Mononuclear cell (primary cell): ENCODE data around the gene STARD3. TPM values are rescaled to one million over a fixed set of nuclear protein-coding genes. Genes with fewer than 3 reads are reported as not detected.
"Not testable (repeated sequence)": the region's sequence is repeated elsewhere in the genome, so short reads cannot be mapped to it uniquely, and the experiment has no call there.

ENCODE experiments used
- H3K27me3 ChIP-seq: 2 replicates; pipeline ENCODE4 v1.6.0; 2011; ENCODE audit warnings: low read length, control low read depth; ENCODE audit not compliant: insufficient read depth
- H3K4me1 ChIP-seq: 2 replicates; pipeline ENCODE4 v1.5.1; 2011; ENCODE audit warnings: mild to moderate bottlenecking, low read length, control low read depth; ENCODE audit not compliant: insufficient read depth
- H3K4me3 ChIP-seq: 2 replicates; pipeline ENCODE4 v1.5.1; 2011; ENCODE audit warnings: mild to moderate bottlenecking, low read length, moderate library complexity
- H3K9me3 ChIP-seq: 2 replicates; pipeline ENCODE4 v1.5.1; 2011; ENCODE audit warnings: low read depth, mild to moderate bottlenecking, control low read depth, low read length
- total RNA-seq: library from RNA; depleted of rRNA; stranded (reverse); fragments of >200 nt; gene quantifications from one replicate; pipeline ENCODE4 v1.2.3, GENCODE V29; 2012

STARD3 gene
- 31.8 TPM for total RNA-seq

DNA sequence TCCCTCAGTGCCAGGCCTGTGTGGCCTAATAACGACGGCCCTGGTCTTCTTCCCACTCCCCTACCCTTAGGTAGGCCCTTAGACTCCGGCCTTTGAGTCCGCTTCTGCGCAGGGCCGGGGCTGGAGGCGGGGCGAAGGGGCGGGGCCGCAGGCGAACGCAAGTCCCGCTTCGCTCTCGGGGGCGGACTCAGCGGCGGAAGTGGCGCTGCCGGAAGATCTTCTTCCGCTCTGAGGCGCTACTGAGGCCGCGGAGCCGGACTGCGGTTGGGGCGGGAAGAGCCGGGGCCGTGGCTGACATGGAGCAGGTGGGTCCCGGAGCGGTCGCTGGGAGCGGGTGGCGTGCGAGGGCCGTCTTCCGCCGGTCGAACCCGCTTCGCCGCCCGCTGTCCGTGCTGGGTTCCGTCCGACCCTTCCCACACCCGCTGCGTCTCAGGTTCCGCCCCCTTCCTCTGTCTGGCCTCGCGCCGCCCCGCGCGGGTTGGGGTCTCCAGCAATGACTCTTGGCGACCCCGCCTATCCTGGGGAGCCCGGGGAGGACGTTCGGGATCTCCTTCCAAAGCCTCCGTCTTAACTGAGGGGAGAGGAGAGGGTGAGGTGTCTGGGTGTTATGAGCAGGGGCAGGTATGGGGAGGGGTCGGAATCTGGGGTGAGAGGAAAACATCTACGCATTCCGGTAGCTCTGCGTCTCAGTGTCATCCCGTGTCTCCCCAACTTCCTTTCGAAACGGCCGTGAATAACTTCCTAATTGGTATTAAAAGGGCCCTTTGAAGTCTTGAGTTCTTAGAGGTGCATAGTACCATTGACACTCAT is at the start of gene STARD3:
Gene STARD3 (plus strand): TSS at position 218 of the 810 bp plus-strand sequence. CDS start 16,388 bp downstream, outside the sequence.
- Histone ChIP-seq H3K4me3 (peak within 1 kb of the TSS; percentile 93), H3K9me3 (no peaks in the 10 kb centered on the region), H3K4me1 (peaks cover 75% of the 10 kb centered on the region), H3K27me3 (no peaks in the 10 kb centered on the region)

DNA sequence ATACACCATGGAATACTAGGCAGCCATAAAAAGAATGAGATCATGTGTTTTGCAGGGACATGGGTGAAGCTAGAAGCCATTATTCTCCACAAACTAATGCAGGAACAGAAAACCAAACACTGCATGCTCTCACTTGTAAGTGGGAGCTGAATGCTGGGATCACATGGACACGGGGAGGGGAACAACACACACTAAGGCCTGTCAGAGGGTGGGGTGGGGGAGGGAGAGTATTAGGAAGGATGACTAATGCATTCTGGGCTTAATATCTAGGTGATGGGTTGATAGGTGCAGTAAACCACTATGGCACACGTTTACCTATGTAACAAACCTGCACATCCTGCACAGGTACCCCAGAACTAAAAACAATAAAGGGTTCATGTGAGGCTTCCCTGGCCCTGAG is 46.8 kb upstream of the STARD3 start:
- not testable (repeated sequence) for H3K4me3 ChIP-seq, H3K4me1 ChIP-seq, H3K9me3 ChIP-seq
- peaks cover 33% of the 10 kb centered on the region for H3K27me3 ChIP-seq

DNA sequence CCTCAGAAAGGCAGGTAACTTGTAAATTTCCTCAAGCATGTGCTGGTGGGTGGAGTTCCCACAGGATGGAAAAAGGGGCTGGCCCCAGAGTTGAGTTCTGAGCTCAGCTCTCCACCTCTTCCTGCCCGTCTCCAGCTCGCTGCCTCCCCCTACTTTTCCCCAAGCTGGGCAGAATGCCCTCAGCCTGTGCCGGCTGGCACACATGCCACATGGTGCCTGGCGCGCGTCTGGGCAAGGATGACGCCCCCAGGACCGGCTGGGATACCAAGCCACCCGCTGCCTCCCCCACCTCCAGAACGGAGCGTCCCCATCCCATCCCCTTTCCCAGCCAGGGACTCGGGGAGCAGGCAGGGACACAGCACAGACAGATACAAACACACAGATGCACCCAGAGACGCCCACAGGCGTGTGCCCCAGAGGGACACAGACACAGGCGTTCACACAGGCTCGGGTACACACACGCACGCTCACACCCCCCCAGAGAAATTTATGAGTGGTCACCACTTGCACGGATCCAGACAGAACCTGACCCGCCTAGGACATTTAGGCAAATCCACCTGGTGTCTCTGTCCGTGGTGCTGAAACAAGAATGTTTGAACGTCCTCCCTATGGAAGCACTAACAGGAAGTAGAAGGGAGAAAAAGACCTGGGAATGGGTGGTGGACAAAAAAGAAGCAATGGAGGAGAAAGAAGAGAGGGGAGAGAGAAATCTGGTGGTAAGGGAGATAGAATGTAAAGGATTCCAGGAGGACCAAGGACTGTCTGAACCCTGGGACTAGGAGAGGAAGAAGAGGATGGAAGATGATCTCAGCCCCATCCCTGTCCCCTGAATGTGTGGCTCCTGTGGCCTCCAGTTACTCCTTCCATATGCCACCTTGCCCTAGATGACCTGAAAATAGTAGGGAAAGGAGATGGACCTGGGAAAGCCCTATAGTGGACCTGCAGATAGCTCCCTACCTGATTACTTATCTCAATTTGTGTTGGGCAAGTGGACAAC is 44.7 kb upstream of the STARD3 start:
- Histone ChIP-seq H3K9me3 (no peaks in the 10 kb centered on the region), H3K4me3 (no peak overlapping the region), H3K4me1 (no peaks in the 10 kb centered on the region), H3K27me3 (peaks cover 51% of the 10 kb centered on the region)

DNA sequence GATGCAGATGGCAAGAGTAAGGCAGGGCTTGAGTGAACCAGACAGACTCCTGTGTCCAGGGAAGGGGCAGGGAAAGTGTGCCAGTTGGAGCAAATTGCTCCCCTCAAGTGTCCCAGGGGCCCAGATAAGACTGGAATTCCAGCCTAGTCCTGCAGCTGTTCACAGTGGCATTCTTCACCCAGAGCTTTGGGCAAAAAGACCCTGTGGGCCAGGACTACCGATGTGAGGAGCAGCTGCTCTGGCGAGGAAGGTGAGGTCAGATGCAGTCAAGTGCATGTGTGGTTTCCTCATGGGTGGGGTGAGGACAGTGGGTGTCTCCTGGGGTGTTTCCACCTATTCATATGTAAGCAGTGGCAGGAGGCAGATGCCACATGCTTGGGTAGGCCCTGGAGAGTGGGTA is 43.6 kb upstream of the STARD3 start:
- H3K9me3 ChIP-seq = no peaks in the 10 kb centered on the region
- peaks cover 6% of the 10 kb centered on the region for H3K4me1 ChIP-seq
- no peak overlapping the region for H3K4me3 ChIP-seq
- H3K27me3 ChIP-seq = peaks cover 61% of the 10 kb centered on the region

DNA sequence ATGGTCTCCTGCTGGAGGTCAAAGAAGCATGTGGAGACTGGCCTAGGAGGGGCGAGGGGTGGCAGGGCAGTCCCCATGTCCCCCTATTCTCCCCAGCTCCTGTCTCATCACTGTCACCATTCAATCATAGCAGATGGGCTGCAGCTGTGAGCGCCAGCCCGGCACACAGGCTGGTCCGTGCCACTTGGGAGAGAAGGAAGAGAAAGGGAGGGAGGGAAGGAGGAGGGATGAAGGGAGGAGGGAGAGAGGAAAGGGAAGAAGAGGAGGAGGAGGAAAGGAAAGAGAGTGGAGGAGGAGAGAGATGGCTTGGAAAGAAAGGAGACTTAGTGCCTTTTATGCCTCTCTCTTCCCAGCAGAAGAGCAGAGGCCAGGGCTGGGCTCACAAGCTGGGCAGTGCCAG is 41.6 kb upstream of the STARD3 start:
- Histone ChIP-seq H3K4me3 (no peak overlapping the region), H3K9me3 (no peaks in the 10 kb centered on the region), H3K4me1 (peaks cover 15% of the 10 kb centered on the region), H3K27me3 (peaks cover 80% of the 10 kb centered on the region)

DNA sequence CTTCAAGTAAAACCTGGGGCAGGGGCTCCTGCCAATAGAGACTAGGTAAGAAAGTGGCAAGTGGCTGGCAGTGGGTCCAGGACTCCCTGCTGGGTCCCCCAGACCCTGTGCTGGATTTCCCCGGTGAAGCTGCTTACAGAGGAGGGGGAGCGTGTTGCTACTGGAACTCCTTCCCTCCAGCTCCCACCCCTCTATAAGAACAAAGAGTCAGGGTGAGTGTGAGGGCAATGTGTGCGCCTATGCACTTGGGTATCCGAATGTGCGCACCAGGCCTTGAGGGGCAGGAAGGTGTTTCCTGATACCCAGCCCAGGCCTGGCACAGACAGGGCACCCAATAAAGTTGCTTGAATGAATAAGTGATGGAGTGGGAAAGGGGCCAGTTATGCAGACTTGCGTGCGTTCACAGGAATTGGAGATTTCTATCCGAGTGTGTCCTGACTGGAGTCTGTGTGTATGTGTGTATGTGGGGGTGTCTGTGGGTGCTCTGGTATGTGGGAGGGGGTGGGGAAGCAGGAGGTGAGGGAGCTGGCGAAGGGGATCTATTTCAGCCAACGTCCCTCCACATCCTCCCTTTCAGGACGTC is 40.9 kb upstream of the STARD3 start:
- no peaks in the 10 kb centered on the region for H3K9me3 ChIP-seq
- H3K27me3 ChIP-seq = peaks cover 88% of the 10 kb centered on the region
- H3K4me3 ChIP-seq = no peak overlapping the region
- peaks cover 15% of the 10 kb centered on the region for H3K4me1 ChIP-seq

DNA sequence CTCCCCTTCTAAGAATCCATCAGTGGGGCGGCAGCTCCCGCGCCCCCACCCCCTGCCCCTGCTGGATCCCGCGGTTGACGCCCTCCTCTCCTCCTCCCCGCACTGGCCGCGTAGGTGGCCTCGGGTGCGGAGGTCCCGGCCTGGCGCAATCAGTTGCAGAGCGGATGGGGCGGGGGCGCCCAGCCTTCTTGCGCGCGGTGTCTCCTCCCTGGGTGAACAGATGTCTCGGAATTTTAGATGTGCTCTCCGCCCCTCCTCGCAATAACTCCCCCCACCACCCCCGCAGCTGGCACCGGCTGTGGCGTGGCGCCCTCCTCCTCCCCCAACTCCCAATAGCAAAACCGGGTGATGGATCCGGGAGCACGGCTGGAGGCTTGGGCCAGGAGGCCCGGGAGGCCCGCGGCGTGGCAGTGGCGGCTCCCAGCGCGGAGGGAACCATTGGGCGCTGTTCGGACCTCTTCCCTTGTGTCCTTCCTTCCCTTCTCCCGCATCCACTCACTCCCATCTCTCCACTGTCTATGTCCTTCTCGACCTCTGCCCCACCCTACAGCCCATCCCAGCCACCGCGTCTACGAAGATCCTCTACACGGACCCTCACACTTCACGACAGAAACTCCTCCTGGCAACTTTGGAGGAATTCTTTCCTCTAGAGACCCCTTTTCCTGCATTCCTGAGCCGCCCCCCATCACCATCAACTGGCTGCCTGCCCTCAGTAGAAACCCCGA is 40.2 kb upstream of the STARD3 start:
- H3K9me3 ChIP-seq = no peaks in the 10 kb centered on the region
- no peak overlapping the region for H3K4me3 ChIP-seq
- peaks cover 88% of the 10 kb centered on the region for H3K27me3 ChIP-seq
- peaks cover 15% of the 10 kb centered on the region for H3K4me1 ChIP-seq

DNA sequence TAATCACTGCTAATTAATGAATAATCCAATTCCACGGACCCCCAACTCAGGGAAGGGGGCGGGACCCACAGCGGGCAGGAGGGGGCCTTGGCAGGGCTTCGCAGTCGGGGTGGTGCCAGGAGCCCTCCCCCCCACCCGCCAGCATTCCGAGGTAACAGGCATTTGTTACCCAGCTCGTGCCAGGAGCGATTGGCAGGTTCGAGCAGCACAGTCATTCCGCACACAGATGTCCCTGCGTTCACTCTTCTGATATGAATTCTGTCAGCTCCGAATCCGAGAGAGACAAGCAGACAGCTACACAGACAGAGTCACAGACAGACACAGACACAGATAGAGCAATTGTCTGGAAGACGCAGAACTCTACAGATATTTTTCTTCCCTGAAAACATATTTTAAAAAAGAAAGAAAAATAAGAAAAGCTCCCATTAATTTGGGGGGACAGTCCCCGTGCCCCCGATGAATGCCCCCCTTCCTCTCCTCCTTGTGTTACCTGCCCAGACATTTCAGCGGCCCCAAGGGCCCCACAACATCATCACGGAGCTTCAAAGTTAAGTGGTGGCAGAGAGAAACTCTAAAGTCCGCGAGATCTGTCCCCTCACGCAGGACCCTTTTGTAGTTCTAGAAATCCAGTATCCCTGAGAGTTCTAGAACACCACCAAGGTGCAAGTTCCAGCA is 39.4 kb upstream of the STARD3 start:
- no peak overlapping the region for H3K4me3 ChIP-seq
- H3K4me1 ChIP-seq = peaks cover 15% of the 10 kb centered on the region
- H3K27me3 ChIP-seq = peaks cover 89% of the 10 kb centered on the region
- H3K9me3 ChIP-seq = no peaks in the 10 kb centered on the region

DNA sequence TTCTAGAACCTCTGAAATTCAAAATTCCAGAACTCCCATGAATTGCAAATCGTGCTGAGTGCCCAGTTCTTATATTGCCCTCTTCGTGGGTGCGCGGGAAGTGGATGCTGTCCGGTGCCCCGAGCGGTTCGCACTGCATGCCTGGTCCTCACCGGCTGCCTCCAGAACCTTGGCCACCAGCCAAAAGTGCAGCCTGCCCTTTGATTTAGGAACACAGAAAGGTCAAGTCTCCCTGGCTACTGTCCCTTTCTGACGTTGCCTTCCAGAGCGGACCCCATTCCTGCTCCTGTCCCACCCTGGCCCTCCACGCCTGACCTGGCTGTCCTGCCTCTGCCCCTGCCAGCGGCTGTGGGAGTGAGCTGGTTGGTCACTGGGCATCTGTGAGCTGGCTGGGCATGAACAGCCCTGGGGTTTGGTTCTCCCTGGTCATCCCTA is 38.9 kb upstream of the STARD3 start:
- Histone ChIP-seq H3K27me3 (peaks cover 89% of the 10 kb centered on the region), H3K9me3 (no peaks in the 10 kb centered on the region), H3K4me1 (peaks cover 15% of the 10 kb centered on the region), H3K4me3 (no peak overlapping the region)

DNA sequence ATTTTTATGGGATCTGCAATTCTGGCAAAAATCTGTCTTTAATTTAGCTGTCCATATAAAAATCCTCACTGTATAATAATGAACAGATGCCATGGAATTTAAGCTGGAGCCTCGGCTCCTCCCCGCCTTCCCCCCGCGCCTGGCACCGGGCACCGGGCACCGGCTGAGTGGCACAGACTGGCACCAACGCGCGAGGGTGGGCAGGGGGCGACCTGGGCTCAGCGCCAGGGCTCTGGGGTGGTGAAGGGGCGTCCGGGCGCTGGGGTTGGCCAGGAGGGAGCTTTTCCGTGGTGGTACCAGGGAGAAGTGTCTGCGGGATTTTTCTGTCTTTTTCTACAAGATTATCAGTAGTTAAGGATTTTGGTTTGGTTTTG is 38.3 kb upstream of the STARD3 start:
- Histone ChIP-seq H3K9me3 (no peaks in the 10 kb centered on the region), H3K27me3 (peaks cover 89% of the 10 kb centered on the region), H3K4me3 (no peak overlapping the region)

DNA sequence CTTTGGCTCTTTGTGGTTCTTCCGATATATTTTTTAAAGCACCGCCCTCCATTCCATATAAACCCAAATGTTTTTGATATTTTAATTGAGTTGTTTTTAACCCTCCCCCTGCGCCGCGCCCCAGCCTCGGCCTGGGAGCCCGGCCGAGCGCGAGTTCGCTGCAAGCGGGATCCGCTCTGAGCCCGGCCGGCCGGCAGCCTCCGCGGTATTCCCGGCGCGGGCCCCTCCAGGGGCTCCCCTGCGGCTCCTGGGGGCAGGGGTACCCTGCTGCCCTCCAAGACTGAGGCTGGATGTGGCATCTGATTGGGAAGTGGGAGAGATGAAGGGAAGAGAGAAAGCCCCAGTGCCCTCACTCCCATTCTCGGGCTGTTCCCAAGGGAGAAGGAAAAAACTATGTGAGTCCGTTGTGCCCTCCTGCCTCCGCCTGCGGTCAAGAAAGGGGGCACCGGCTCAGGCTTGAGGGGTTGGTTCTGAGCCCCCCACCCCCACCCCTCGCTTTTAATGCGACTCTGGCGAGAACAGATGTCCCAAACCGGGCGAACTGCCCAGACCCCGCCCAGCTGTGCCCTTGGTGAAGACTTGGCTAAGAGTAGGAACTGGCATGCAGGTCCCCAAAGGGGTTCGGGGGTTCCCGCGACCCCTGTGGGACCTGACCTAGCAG is 37.8 kb upstream of the STARD3 start:
- no peaks in the 10 kb centered on the region for H3K9me3 ChIP-seq
- no peak overlapping the region for H3K4me3 ChIP-seq
- H3K27me3 ChIP-seq = peaks cover 93% of the 10 kb centered on the region
- H3K4me1 ChIP-seq = peaks cover 22% of the 10 kb centered on the region

More for the DNA sequence above, 38.3 kb upstream of the STARD3 start:
- H3K4me1 ChIP-seq = peaks cover 17% of the 10 kb centered on the region

DNA sequence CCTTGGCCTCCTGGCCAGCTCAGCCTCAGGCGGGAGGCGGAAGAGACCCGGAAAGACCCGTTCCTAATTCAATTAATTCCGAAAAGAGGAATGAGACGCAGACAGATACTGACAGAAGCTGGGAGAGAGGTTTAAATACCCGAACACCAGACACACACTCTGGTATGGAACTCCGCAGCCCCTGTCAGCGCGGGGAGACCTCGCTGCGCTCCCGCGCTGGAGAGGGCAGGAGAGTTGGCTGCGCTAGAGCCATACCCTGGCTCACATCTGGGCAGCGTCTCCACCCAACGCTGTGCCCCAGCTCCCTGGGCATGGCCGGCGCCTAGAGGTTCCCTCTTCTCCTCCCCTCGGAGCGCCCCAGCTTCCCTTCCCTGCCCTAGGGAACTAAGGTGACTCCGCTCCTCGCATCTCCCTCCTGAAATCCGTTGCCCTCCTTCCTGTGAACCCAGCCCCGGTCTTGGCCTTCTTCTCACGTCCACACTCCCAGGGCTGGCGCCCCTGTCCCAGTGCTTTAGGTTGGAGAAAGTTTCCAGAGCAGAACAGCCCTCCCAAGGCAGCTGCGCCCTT is 37.2 kb upstream of the STARD3 start:
- Histone ChIP-seq H3K4me1 (peaks cover 27% of the 10 kb centered on the region), H3K9me3 (no peaks in the 10 kb centered on the region), H3K4me3 (no peak overlapping the region), H3K27me3 (peaks cover 95% of the 10 kb centered on the region)

DNA sequence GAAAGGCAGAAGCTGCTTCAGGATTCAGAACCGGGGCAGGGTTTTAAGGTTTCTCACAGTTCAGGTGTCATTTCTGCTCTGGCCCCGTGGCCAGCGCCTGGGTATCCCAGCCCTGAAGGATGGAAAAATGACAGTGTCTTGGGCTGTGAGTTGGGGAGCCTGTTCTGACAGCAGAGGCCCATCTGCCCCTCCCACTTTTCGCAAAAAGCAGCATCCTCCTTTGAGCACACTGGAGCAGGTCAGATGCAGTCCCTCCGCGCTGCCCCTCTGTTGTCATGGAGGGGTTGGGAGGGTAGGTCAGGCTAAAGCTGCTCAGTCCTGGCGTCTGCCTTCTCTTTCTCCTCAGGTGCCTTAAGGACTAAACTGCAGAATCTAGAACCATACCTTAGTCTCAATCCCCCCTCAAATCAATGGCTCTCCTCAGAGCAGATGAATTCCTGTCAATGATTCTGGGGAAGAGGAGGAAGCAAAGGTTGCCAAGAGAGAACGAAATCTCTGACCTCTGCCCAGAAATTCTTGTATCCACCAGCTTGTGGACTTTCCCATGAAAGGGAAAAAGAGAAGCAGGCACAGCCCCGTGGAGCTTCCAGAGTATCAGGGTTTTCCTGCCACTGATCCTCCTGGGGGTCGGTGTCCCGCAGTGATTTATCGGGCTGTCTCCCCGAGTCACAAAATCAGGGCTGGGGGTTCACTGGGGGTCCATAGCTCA is 36.5 kb upstream of the STARD3 start:
- H3K27me3 ChIP-seq = peaks cover 95% of the 10 kb centered on the region

More for the DNA sequence above, 36.5 kb upstream of the STARD3 start:
- Histone ChIP-seq H3K9me3 (no peaks in the 10 kb centered on the region), H3K4me3 (no peak overlapping the region), H3K4me1 (peaks cover 34% of the 10 kb centered on the region)
